CD4-positive, alpha-beta T cell treated with Interleukin-6 at 100 ng/mL for 8 hours (primary cell): ENCODE data around the gene TCHHL1.
A peak's percentile ranks its signal among the peaks of the same experiment; 100 is the strongest.

Experiments
- DNase-seq: peaks from one replicate; pipeline ENCODE4 v3.0.0-alpha.2; 2020; ENCODE audit warnings: mixed read lengths, low spot score

The TCHHL1 gene

GRCh38 chr1:152089014-152089674 lies at the start of gene TCHHL1:
Gene TCHHL1 (minus strand): TSS chr1:152089064. CDS start chr1:152088143, 921 bp downstream.
- no peak for DNase-seq

DNA sequence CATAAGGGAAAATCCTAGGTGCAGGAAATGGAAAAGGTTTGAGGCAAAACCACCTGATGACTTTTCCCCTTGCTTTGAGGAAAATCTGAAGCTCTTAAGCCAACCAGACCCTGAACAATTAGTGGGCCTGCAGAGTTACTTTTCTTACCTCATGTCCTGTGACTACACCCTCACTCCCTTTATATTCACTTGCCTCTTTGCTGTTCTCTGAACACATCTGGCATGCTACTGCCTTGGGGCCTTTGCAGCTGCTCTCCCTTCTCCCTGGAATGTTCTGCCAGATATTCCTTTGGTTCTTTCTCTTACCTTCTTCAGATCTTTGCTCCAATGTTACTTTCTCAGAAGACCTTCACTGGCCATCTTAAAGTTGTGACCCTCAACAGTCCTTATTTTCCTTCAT lies 48.4 kb upstream of the TCHHL1 start:
- DNase-seq, result no peak

DNA sequence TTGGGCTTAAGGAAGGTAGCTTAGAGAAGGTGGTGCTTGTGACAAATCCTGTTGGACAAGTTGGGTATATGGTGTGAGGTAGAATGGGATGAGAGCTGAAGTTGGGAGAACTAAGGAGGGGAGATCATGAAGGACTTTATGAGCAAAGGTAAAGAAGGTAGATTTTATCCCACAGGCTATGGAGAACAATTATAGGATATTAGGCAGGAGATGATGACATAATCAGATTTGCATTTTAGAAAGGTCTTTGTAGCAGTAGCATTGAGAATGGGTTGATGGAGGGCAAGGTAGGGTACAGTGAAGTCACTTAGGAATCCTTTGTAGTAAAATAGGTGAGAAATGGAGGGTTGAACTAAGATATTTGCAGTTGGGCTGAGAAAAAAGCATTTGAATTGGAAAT lies 41.3 kb upstream of the TCHHL1 start:
- no peak for DNase-seq

- no peak for DNase-seq
Observed at GRCh38 chr1:152127673-152128072, 38.8 kb upstream of the TCHHL1 start.

- no peak for DNase-seq
Observed at GRCh38 chr1:152125834-152126443, 37.1 kb upstream of the TCHHL1 start.

GRCh38 chr1:152118915-152119314 lies 30.1 kb upstream of the TCHHL1 start:
- no peak for DNase-seq

GRCh38 chr1:152115344-152115743 lies 26.5 kb upstream of the TCHHL1 start, which contains the start of gene TCHH:
Gene TCHH (minus strand): TSS chr1:152115444. CDS start chr1:152114080, 1,364 bp downstream.
- no peak for DNase-seq

- DNase-seq, result no peak
Observed at GRCh38 chr1:152112885-152113432, 24.1 kb upstream of the TCHHL1 start.

DNA sequence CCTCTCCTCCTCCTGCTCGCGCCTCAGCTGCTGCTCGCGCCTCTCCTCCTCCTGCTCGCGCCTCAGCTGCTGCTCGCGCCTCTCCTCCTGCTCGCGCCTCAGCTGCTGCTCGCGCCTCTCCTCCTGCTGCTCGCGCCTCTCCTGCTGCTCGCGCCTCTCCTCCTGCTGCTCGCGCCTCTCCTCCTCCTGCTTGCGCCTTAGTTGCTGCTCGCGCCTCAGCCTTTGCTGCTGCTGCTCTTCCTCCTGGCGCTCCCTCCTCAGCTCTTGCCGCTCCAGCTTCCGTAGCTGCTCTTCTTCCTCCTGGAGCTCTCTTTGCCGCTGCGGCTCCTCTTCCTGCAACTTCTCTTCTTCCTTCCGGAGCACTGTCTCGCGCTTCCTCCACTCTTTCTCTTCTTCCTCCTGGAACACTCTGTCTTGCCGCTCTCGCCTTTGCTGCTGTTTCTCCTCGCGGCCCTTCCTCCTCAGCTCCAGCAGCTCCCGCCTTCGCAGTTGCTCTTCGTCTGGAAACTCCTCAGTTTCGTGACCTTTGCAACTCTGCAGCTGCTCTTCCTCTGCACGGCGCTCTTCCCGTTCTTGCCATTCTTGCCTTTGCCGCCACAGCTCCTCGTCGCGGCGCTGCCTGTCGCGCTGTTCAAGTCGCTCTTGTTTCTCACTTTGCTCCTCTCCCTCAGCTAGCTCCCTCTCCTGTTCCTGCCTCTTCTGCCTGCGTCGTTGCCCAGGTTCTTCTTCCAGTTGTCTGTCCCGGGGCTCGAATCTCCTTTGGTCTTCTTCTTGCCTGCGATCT lies 23.4 kb upstream of the TCHHL1 start:
- no peak for DNase-seq

DNA sequence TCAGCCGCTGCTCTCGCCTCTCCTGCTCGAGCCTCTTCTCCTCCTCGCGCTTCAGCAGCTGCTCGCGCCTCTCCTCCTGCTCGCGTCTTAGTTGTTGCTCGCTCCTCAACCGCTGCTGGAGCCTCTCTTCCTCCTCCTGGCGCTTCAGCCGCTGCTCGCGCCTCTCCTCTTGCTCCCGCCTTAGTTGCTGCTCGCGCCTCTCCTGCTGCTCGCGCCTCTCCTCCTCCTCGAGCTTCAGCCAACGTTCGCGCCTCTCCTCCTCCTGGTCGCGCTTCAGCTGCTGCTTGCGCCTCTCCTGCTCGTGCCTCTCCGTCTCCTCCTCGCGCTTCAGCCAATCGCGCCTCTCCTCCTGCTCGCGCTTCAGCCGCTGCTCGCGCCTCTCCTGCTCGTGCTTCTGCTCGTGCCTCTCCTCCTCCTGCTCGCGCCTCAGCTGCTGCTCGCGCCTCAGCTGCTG lies 22.7 kb upstream of the TCHHL1 start:
- DNase-seq, result peak; percentile 1

DNA sequence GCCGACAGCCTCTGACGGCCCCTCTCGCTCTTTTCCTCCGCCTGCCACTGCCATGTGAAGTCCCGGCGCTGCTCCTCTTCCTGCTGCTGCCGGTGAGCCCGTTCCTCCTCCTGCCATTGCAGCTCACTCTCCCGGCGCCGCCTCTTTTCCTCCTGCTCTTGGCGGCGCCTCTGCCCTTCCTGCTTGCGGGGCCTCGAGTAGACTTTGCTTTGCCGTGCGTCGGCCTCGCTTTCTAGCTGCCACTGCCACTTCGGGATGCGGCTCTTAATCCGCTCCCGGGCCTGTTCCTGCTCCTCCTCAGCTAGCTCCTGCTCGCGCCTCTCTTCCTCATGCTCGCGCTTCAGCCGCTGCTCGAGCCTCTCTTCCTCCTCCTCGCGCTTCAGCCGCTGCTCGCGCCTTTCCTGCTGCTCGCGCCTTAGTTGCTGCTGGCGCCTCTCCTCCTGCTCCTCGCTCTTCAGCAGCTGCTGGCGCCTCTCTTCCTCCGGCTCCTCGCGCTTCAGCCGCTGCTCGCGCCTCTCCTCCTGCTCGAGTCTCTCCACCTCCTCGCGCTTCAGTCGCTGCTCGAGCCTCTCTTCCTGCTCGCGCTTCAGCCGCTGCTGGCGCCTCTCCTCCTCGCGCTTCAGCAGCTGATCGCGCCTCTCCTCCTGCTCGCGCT lies 22.1 kb upstream of the TCHHL1 start:
- peak; percentile 1 for DNase-seq

GRCh38 chr1:152110365-152110859 lies 21.5 kb upstream of the TCHHL1 start:
- peak; percentile 13 for DNase-seq

- DNase-seq, result no peak
Observed at GRCh38 chr1:152109998-152110294, 21.1 kb upstream of the TCHHL1 start.

- no peak for DNase-seq
Observed at GRCh38 chr1:152109231-152109997, 20.6 kb upstream of the TCHHL1 start.

GRCh38 chr1:152108882-152109222 lies 20.0 kb upstream of the TCHHL1 start:
- no peak for DNase-seq

GRCh38 chr1:152107984-152108881 lies 19.4 kb upstream of the TCHHL1 start:
- no peak for DNase-seq

DNA sequence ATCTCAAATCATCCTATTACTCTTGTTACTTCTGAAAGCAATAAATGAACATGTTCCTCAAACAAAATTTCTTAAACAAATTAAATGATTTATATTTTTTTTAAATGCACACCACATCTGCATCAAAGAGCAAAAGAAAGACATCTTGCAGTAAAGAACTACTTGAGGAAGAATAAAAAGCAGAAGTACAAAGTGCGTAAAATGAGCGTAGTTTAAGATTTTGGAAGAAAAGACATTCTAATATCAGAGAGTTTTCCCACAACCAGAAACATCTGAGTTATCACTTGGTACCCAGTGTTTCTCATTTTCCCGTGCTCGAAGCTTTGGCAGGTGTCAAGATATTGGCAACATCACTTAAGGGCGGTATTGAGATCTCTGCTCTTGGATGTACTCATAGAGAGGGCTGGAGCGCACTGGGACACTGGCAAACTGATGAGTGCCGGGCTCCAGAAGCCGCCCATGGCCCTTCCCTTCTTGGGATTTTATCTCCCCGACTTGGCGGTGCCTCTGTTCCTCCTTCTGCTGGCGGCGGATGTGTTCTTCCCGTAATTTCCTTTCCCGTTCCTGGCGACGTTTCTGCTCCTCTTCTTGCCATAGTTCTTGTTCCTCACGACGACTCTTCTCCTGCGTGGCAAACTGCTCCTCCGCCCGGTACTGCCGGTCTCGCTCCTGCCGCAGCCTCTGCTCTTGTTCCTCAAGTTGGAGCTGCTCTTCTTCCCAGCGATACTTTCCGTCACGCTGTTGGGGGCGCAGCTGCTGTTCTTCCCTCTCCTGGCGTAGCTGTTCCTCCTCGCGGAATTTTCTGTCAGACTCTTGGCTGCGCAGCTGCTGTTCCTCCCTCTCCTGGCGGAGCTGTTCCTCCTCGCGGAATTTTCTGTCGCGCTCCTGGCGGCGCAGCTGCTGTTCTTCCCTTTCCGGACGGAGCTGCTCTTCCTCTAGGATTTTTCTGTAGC lies 18.4 kb upstream of the TCHHL1 start:
- DNase-seq, result no peak

GRCh38 chr1:152104854-152105253 lies 16.0 kb upstream of the TCHHL1 start:
- no peak for DNase-seq

- DNase-seq, result no peak
Observed at GRCh38 chr1:152096931-152097330, 8.1 kb upstream of the TCHHL1 start.
